Heart left ventricle (tissue), 16 donors: ENCODE measurements around the gene PKLR. TPM values are rescaled to one million over a fixed set of nuclear protein-coding genes. Genes with fewer than 3 reads are reported as not detected.

Experiments used
- ATAC-seq, 4 donors: fragments of 200-7000 bp; cut with Tn5 transposase; one replicate each; pipeline ENCODE4 v1.9.1; 2020 to 2022; ENCODE audit warnings: moderate library complexity in 4 of 4, mild to moderate bottlenecking in 3 of 4, moderate number of reproducible peaks in 1 of 4
- DNase-seq, 5 donors: peaks; one replicate each; pipeline ENCODE4 v3.0.0-alpha.2; 2020
- H3K27ac ChIP-seq, 12 donors: fragments of 200-600 bp; sonication (generic) in 4 of 12; one replicate each; pipeline versions ENCODE4 v1.5.0 to v1.8.0; 2016 to 2022; ENCODE audit warnings: mild to moderate bottlenecking in 2 of 12
- H3K27me3 ChIP-seq, 9 donors: fragments of 200-600 bp; sonication (generic) in 2 of 9; one replicate each; pipeline versions ENCODE4 v1.5.1 to v1.8.0; 2016 to 2022; ENCODE audit warnings: mild to moderate bottlenecking in 3 of 9
- H3K36me3 ChIP-seq, 9 donors: fragments of 200-600 bp; sonication (generic) in 2 of 9; one replicate each; pipeline versions ENCODE4 v1.5.0 to v1.8.0; 2018 to 2022; ENCODE audit warnings: mild to moderate bottlenecking in 2 of 9
- H3K4me1 ChIP-seq, 12 donors: fragments of 200-600 bp; sonication (generic) in 4 of 12; one replicate each; pipeline versions ENCODE4 v1.5.0 to v1.8.0; 2016 to 2022; ENCODE audit warnings: mild to moderate bottlenecking in 3 of 12
- H3K4me3 ChIP-seq, 12 donors: fragments of 200-600 bp; sonication (generic) in 4 of 12; one replicate each; pipeline versions ENCODE4 v1.5.0 to v1.8.0; 2017 to 2022; ENCODE audit warnings: mild to moderate bottlenecking in 9 of 12, moderate library complexity in 4 of 12
- H3K9me3 ChIP-seq, 12 donors: fragments of 200-600 bp; sonication (generic) in 4 of 12; one replicate each; pipeline versions ENCODE4 v1.5.0 to v1.8.0; 2016 to 2022; ENCODE audit warnings: mild to moderate bottlenecking in 1 of 12
- POLR2A ChIP-seq, 2 donors: fragments of 450-650 bp; IDR thresholded peaks; one replicate each; pipeline ENCODE4 v1.6.1; 2017; ENCODE audit warnings: antibody characterized with exemption in 2 of 2, mild to moderate bottlenecking in 2 of 2, moderate library complexity in 2 of 2
- WGBS, 4 donors: extraction: QIAGEN DNeasy Blood & Tissue Kit in 2 of 4; methylation state at CpG; one replicate each; pipeline versions ENCODE4 v1.1.5 to v1.1.7; 2013 to 2018; 5-methylcytosine and 5-hydroxymethylcytosine counted together
- intact Hi-C, 10 donors: fragments of 100-400 bp; cut with DNase I; formaldehyde crosslinking; loops; one replicate each; pipeline versions ENCODE4 v1.11.1 to v1.14.2; 2022
- polyA plus RNA-seq, 2 donors: library from polyadenylated mRNA; stranded (reverse); fragments of 200-250 nt; gene quantifications; one replicate each; pipeline ENCODE4 v1.2.3, GENCODE V29; 2013
- total RNA-seq, 9 donors: library from RNA; depleted of rRNA in 2 of 9; stranded (reverse); fragments of >200 nt in 2 of 9; fragmentation: NEBNext Ultra II Directional in 3 of 9; extraction: Animal tissue kit (Norgen Biotek cat#: 25700) in 3 of 9; gene quantifications; one replicate each; pipeline versions ENCODE4 v1.1.0 to v1.2.4, GENCODE V29; 2016 to 2023
- TF ChIP-seq, protein P1 (sequence below), 12 donors: fragments of 200-600 bp; sonication (generic) in 4 of 12; IDR thresholded peaks; one replicate each; pipeline versions ENCODE4 v1.5.0 to v1.8.0; 2018 to 2022; ENCODE audit warnings: antibody characterized with exemption in 12 of 12, mild to moderate bottlenecking in 5 of 12
- donor health status: ischemic (EF 13 %, LVEDD 7.1; RV severe dilation, severe dysfunction).
- donor health status: healthy with polysubstance abuse.
- donor health status: DM: no; HTN: yes; CAD: no.
- donor health status: DM: no; HTN: no; CAD: no.
- donor health status: ischemic (EF 25% LVEDD 6.9; RV normal size, moderate dysfunction).
- donor health status: ischemic (EF 25% LVEDD 5.7; RV mildly dilated, moderate dysfunction).
- donor health status: healthy.
- donor health status: DM: yes; HTN: yes; CAD: no.
- donor health status: ischemic (EF 35%, LVEDD 5.7; RV mildly dilated, moderate dysfunction).
- donor health status: nonischemic (EF 11% LVEDD 7.7; RV severe dilation, severe dysfunction).
- donor health status: DM: yes; HTN: yes; CAD: no.
- donor health status: PGD.
- donor health status: ischemic (EF 29% LVEDD 5.4; RV normal size, mild dysfunction).
- donor health status: nonischemic (EF 23%, LVEDD 6.1; RV moderate dilation, normal function).

Gene PKLR
- total and polyA plus RNA-seq, 11 donors, result 0.09 TPM; not detected in 10

DNA sequence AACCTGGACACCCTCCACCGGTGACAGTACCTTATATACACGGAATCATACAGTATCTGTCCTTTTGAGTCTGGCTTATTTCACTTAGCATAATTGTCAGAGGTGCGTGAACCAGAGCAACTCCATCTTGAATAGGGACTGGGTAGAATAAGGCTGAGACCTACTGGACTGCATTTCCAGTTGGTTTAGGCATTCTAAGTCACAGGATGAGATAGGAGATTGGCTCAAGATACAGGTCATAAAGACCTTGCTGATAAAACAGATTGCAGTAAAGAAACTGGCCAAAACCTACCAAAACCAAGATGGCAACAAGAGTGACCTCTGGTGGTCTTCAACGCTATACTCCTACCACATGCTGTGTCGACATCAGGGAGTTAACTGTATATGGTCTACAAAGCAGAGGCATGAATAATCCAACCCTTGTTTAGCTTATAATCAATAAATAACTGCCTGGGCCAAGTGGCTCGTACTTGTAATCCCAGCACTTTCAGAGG lies 6.1 kb upstream of the PKLR start:
- Histone ChIP-seq H3K4me1 (peaks cover 4 to 34% (median 18%) of the 10 kb centered on the region in 12 donors), H3K9me3 (no peaks in the 10 kb centered on the region), H3K4me3 (no peak overlapping the region), H3K27me3 (no peaks in the 10 kb centered on the region), H3K27ac (peak overlapping the region in 2 of 12 donors; percentile 80 to 90), H3K36me3 (peaks cover 0 to 17% (median 11%) of the 10 kb centered on the region in 9 donors)
- TF ChIP-seq, protein P1, sequence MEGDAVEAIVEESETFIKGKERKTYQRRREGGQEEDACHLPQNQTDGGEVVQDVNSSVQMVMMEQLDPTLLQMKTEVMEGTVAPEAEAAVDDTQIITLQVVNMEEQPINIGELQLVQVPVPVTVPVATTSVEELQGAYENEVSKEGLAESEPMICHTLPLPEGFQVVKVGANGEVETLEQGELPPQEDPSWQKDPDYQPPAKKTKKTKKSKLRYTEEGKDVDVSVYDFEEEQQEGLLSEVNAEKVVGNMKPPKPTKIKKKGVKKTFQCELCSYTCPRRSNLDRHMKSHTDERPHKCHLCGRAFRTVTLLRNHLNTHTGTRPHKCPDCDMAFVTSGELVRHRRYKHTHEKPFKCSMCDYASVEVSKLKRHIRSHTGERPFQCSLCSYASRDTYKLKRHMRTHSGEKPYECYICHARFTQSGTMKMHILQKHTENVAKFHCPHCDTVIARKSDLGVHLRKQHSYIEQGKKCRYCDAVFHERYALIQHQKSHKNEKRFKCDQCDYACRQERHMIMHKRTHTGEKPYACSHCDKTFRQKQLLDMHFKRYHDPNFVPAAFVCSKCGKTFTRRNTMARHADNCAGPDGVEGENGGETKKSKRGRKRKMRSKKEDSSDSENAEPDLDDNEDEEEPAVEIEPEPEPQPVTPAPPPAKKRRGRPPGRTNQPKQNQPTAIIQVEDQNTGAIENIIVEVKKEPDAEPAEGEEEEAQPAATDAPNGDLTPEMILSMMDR (IDR thresholded peaks at IDR 0.05), result peak in 11 of 12 donors; percentile 13 to 57 (median 36)
- TF ChIP-seq POLR2A (IDR thresholded peaks at IDR 0.05), result no peak
- 47 to 48% (median 47%) methylated on average over 6 of the region's 6 CpGs for WGBS, 4 donors
- ATAC-seq (no peak), DNase-seq (no peak)
- intact Hi-C loops, result loop anchor here in 2 of 10 donors (5.0 kb wide), 2 partner anchors 45 to 55 kb away; partner anchors contain the start of gene SCAMP3 (in 1 of the 2)

- H3K4me1 ChIP-seq, result peaks cover 4 to 28% (median 16%) of the 10 kb centered on the region in 12 donors
- no peak for DNase-seq
- 52 to 76% (median 68%) methylated on average over 3 to 7 of the region's 7 CpGs for WGBS, 4 donors
- peak overlapping the region in 1 of 12 donors; percentile 19 for H3K27ac ChIP-seq
- TF ChIP-seq, protein P1 (IDR thresholded peaks at IDR 0.05), result no peak
- no peak for TF ChIP-seq POLR2A (IDR thresholded peaks at IDR 0.05)
- H3K27me3 ChIP-seq, result no peaks in the 10 kb centered on the region
- no peak for ATAC-seq
- H3K9me3 ChIP-seq, result no peaks in the 10 kb centered on the region
- peaks cover 0 to 8% (median 3%) of the 10 kb centered on the region in 9 donors for H3K36me3 ChIP-seq
- H3K4me3 ChIP-seq, result no peak overlapping the region
- intact Hi-C loops, result loop anchor here in 2 of 10 donors (2.0 to 5.0 kb wide), 3 partner anchors 27 to 54 kb away; partner anchors contain the start of gene SCAMP3 (in 1 of the 2)
Measured at GRCh38 chr1:155305881-155306391, 4.7 kb upstream of the PKLR start.

DNA sequence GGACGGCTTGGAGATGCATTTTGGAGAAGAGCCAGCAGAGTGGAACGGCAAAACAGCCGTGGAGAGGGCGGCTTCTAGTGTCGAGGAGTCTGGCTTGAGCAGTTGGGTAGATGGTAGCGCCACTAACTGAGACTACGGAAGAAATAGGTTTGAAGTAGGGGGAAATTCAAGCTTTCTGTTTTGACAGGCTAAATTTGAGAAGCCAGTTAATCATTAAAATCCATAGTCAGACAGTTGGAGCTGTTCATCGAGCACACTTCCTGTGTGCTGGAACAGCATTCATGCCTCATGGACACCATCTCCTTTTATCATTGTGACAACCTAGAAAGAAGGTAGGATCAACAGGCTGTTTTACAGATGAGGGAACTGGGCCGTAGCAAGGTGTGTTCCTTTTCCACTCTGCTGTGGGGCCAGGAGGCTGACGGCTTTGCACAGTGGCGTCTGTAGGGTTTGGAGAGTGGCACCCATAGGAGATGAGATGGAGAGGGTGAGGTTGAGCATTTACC lies 3.4 kb upstream of the PKLR start:
- DNase-seq (no peak), ATAC-seq (no peak)
- Histone ChIP-seq H3K4me1 (peaks cover 1 to 16% (median 6%) of the 10 kb centered on the region in 12 donors), H3K27me3 (no peaks in the 10 kb centered on the region), H3K4me3 (no peak overlapping the region), H3K9me3 (no peaks in the 10 kb centered on the region), H3K27ac (no peak overlapping the region), H3K36me3 (no peaks in the 10 kb centered on the region)
- intact Hi-C loops, result loop anchor here in 2 of 10 donors (2.0 to 5.0 kb wide), 3 partner anchors 26 to 52 kb away; partner anchors contain the start of gene SCAMP3 (in 1 of the 2)
- TF ChIP-seq, protein P1 (IDR thresholded peaks at IDR 0.05), result no peak
- TF ChIP-seq POLR2A (IDR thresholded peaks at IDR 0.05), result no peak
- 82 to 84% (median 83%) methylated on average over 11 of the region's 11 CpGs for WGBS, 4 donors

DNA sequence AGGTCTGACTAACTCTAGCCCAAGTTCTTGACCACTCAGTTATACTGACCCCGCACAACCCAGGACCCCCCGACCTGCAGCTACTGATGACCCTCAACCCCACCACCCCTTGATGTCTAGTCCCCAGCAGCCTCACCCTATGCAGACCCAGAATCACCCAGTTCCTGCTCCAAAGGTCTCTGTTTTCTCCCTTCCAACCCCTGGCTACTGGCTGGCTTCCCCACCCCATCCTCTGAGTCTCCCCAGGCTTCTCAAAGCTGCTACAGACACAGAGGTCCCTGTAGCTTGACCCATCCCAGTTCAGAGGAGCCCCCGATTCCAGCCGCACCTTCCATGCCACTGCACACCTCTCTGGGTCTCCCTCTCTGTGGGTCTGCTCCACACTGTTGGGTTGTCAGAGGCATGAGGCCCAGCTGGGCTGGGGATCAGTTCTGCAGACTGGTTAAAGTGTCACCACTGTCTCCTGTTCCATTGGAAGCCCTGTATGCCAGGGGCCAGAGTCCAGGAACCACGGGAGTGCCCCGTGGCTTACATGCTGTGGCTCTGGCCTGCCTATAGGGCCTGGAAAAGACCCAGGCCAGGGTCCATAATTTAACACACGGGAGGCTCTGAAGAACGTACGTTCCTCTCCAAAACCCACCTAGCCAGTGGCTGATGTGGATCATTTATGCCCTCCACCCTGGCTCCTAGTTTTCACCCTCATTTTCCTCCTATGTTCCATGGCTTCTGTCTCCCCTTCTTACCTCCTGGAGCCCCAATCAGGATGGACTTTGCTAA lies 497 bp downstream of the PKLR start:
- 88 to 94% (median 89%) methylated on average over 9 of the region's 9 CpGs for WGBS, 4 donors
- no peaks in the 10 kb centered on the region for H3K4me1 ChIP-seq
- DNase-seq, result no peak
- intact Hi-C loops, result no loop called here
- no peaks in the 10 kb centered on the region for H3K9me3 ChIP-seq
- no peak overlapping the region for H3K4me3 ChIP-seq
- no peaks in the 10 kb centered on the region for H3K36me3 ChIP-seq
- no peak for ATAC-seq
- H3K27ac ChIP-seq, result no peak overlapping the region
- TF ChIP-seq, protein P1 (IDR thresholded peaks at IDR 0.05), result no peak
- no peak for TF ChIP-seq POLR2A (IDR thresholded peaks at IDR 0.05)
- peaks cover 0 to 18% (median 10%) of the 10 kb centered on the region in 9 donors for H3K27me3 ChIP-seq
